Ovary (tissue), 3 donors: ENCODE data around the gene JARID2.

Experiments used
- CTCF ChIP-seq, 3 donors: fragments of 450-650 bp in 2 of 3; fragments of 200-600 bp in 1 of 3; IDR thresholded peaks; one replicate each; pipeline versions ENCODE4 v1.5.1 to v1.8.0; 2016 to 2022; ENCODE audit warnings: antibody characterized with exemption in 3 of 3, mild to moderate bottlenecking in 1 of 3
- EP300 ChIP-seq: sonication (generic); formaldehyde crosslinking; IDR thresholded peaks from one replicate; pipeline ENCODE4 v1.6.1; 2017; ENCODE audit warnings: antibody characterized with exemption
- POLR2A ChIP-seq: fragments of 450-650 bp; IDR thresholded peaks from one replicate; pipeline ENCODE4 v1.6.1; 2017; ENCODE audit warnings: antibody characterized with exemption, mild to moderate bottlenecking, moderate library complexity
- donor health status: DM: no; HTN: no; CAD: no.

- no peak for TF ChIP-seq POLR2A
- no peak for TF ChIP-seq CTCF (IDR thresholded peaks at IDR 0.05)
- TF ChIP-seq EP300 = no peak
Observed at GRCh38 chr6:15401120-15401519, 155.3 kb downstream of the JARID2 start.
